WTC11 (cell line): ENCODE measurements around the gene GMPR. TPM values are rescaled to one million over a fixed set of nuclear protein-coding genes. Genes with fewer than 3 reads are reported as not detected.

Experiments
- total RNA-seq: library from RNA; stranded (reverse); gene quantifications from 3 replicates; pipeline ENCODE4 v1.2.3, GENCODE V29; 2021

Gene GMPR
- total RNA-seq, 1 experiment from 2014 or later = 2.4 TPM

Other genes with a start within 250 kb of the GMPR start
- 43.4 to 50.0 TPM (median 44.5 TPM) in 3 replicates for gene MYLIP, start 109.5 kb upstream of the GMPR start, total RNA-seq